ENCODE data around the gene DDX49. TPM values are rescaled to one million over a fixed set of nuclear protein-coding genes. Genes with fewer than 3 reads are reported as not detected.

The DDX49 gene
- total and polyA plus RNA-seq, 4 donors: 13.2 to 36.1 (median 29.2) TPM

GRCh38 chr19:18943465-18943864 lies 23.9 kb downstream of the DDX49 start (continued):
- TF ChIP-seq, protein P1, sequence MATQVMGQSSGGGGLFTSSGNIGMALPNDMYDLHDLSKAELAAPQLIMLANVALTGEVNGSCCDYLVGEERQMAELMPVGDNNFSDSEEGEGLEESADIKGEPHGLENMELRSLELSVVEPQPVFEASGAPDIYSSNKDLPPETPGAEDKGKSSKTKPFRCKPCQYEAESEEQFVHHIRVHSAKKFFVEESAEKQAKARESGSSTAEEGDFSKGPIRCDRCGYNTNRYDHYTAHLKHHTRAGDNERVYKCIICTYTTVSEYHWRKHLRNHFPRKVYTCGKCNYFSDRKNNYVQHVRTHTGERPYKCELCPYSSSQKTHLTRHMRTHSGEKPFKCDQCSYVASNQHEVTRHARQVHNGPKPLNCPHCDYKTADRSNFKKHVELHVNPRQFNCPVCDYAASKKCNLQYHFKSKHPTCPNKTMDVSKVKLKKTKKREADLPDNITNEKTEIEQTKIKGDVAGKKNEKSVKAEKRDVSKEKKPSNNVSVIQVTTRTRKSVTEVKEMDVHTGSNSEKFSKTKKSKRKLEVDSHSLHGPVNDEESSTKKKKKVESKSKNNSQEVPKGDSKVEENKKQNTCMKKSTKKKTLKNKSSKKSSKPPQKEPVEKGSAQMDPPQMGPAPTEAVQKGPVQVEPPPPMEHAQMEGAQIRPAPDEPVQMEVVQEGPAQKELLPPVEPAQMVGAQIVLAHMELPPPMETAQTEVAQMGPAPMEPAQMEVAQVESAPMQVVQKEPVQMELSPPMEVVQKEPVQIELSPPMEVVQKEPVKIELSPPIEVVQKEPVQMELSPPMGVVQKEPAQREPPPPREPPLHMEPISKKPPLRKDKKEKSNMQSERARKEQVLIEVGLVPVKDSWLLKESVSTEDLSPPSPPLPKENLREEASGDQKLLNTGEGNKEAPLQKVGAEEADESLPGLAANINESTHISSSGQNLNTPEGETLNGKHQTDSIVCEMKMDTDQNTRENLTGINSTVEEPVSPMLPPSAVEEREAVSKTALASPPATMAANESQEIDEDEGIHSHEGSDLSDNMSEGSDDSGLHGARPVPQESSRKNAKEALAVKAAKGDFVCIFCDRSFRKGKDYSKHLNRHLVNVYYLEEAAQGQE (IDR thresholded peaks at IDR 0.05): no peak
- no peak for TF ChIP-seq GABPA (IDR thresholded peaks at IDR 0.05 in 1 of 2, conservative IDR thresholded peaks at IDR 0.05 in 1 of 2)

GRCh38 chr19:18945297-18945696 lies 25.8 kb downstream of the DDX49 start:
- H3K4me3 ChIP-seq (ENCODE audit: low read depth in 1 of 3, low read length in 3 of 3): no peak overlapping the region
- H3K4me1 ChIP-seq (ENCODE audit: control insufficient read depth in 4 of 4, insufficient read depth in 4 of 4, low read length in 3 of 4): peaks cover 2 to 6% (median 4%) of the 10 kb centered on the region in 4 donors
- H3K36me3 ChIP-seq (ENCODE audit: control insufficient read depth in 4 of 4, insufficient read depth in 3 of 4, low read depth in 1 of 4, low read length in 3 of 4): no peaks in the 10 kb centered on the region
- no peaks in the 10 kb centered on the region for H3K9me3 ChIP-seq (ENCODE audit: control insufficient read depth in 4 of 4, low read length in 3 of 4)
- DNase-seq (ENCODE audit: low spot score): no peak
- H3K27me3 ChIP-seq (ENCODE audit: control insufficient read depth in 4 of 4, insufficient read depth in 4 of 4, low read length in 3 of 4): no peaks in the 10 kb centered on the region
- 88% methylated on average over 9 of the region's 9 CpGs for WGBS
- no peak overlapping the region for H3K27ac ChIP-seq (ENCODE audit: low read depth in 1 of 2, low read length in 2 of 2)
- H3K9ac ChIP-seq (ENCODE audit: low read depth in 1 of 2, low read length in 2 of 2): no peak overlapping the region
- TF ChIP-seq, protein P1 (IDR thresholded peaks at IDR 0.05): no peak

GRCh38 chr19:18946335-18946734 lies 26.8 kb downstream of the DDX49 start:
- no peak overlapping the region for H3K27ac ChIP-seq (ENCODE audit: low read depth in 1 of 2, low read length in 2 of 2)
- no peak overlapping the region for H3K4me3 ChIP-seq (ENCODE audit: low read depth in 1 of 3, low read length in 3 of 3)
- no peaks in the 10 kb centered on the region for H3K9me3 ChIP-seq (ENCODE audit: control insufficient read depth in 4 of 4, low read length in 3 of 4)
- H3K27me3 ChIP-seq (ENCODE audit: control insufficient read depth in 4 of 4, insufficient read depth in 4 of 4, low read length in 3 of 4): no peaks in the 10 kb centered on the region
- TF ChIP-seq FOXA1 (IDR thresholded peaks at IDR 0.05) (no peak), RAD21 (IDR thresholded peaks at IDR 0.05) (no peak), NR2F2 (IDR thresholded peaks at IDR 0.05) (no peak), FOXA2 (IDR thresholded peaks at IDR 0.05) (no peak), HNF4A (conservative IDR thresholded peaks at IDR 0.05) (no peak)
- TF ChIP-seq, protein P2, sequence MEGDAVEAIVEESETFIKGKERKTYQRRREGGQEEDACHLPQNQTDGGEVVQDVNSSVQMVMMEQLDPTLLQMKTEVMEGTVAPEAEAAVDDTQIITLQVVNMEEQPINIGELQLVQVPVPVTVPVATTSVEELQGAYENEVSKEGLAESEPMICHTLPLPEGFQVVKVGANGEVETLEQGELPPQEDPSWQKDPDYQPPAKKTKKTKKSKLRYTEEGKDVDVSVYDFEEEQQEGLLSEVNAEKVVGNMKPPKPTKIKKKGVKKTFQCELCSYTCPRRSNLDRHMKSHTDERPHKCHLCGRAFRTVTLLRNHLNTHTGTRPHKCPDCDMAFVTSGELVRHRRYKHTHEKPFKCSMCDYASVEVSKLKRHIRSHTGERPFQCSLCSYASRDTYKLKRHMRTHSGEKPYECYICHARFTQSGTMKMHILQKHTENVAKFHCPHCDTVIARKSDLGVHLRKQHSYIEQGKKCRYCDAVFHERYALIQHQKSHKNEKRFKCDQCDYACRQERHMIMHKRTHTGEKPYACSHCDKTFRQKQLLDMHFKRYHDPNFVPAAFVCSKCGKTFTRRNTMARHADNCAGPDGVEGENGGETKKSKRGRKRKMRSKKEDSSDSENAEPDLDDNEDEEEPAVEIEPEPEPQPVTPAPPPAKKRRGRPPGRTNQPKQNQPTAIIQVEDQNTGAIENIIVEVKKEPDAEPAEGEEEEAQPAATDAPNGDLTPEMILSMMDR (IDR thresholded peaks at IDR 0.05; ENCODE audit: low read depth, low read length, missing input control): no peak
- DNase-seq (ENCODE audit: low spot score): no peak
- H3K36me3 ChIP-seq (ENCODE audit: control insufficient read depth in 4 of 4, insufficient read depth in 3 of 4, low read depth in 1 of 4, low read length in 3 of 4): no peaks in the 10 kb centered on the region
- peaks cover 0 to 3% (median 1%) of the 10 kb centered on the region in 4 donors for H3K4me1 ChIP-seq (ENCODE audit: control insufficient read depth in 4 of 4, insufficient read depth in 4 of 4, low read length in 3 of 4)
- H3K9ac ChIP-seq (ENCODE audit: low read depth in 1 of 2, low read length in 2 of 2): no peak overlapping the region
